Skin epidermis (tissue), 12 donors: ENCODE measurements around the gene ABCG5.

Experiments
- H3K27ac ChIP-seq, 21 experiments: fragments of 200-600 bp; sonication (generic) in 11 of 21; one replicate each; pipeline ENCODE4 v1.5.0; 2020; ENCODE audit warnings: mild to moderate bottlenecking in 3 of 21, inconsistent platforms in 2 of 21, moderate library complexity in 2 of 21
- H3K4me3 ChIP-seq, 7 experiments: fragments of 200-600 bp; sonication (generic) in 2 of 7; one replicate each; pipeline ENCODE4 v1.5.0; 2020; ENCODE audit warnings: inconsistent platforms in 2 of 7, mild to moderate bottlenecking in 2 of 7, moderate library complexity in 1 of 7

ABCG5 gene

GRCh38 chr2:43845181-43845580, 6.5 kb upstream of the ABCG5 start:
- Histone ChIP-seq H3K4me3 (no peak overlapping the region), H3K27ac (no peak overlapping the region)

- Histone ChIP-seq H3K27ac (no peak overlapping the region), H3K4me3 (no peak overlapping the region)
These were observed 4.2 kb upstream of the ABCG5 start for GRCh38 chr2:43842866-43843226.

GRCh38 chr2:43841949-43842865, 3.6 kb upstream of the ABCG5 start:
- Histone ChIP-seq H3K4me3 (no peak overlapping the region), H3K27ac (no peak overlapping the region)

GRCh38 chr2:43840965-43841364, 2.3 kb upstream of the ABCG5 start:
- no peak overlapping the region for H3K4me3 ChIP-seq
- H3K27ac ChIP-seq = no peak overlapping the region

- H3K27ac ChIP-seq = no peak overlapping the region
- no peak overlapping the region for H3K4me3 ChIP-seq
These were observed 1.3 kb upstream of the ABCG5 start for GRCh38 chr2:43839776-43840564.

- H3K4me3 ChIP-seq = no peak overlapping the region
- no peak overlapping the region for H3K27ac ChIP-seq
These were observed 644 bp downstream of the ABCG5 start for GRCh38 chr2:43837831-43838559.

GRCh38 chr2:43837033-43837432, 1.6 kb downstream of the ABCG5 start:
- H3K27ac ChIP-seq = no peak overlapping the region
- H3K4me3 ChIP-seq = no peak overlapping the region

GRCh38 chr2:43832457-43832856, 6.2 kb downstream of the ABCG5 start:
- no peak overlapping the region for H3K27ac ChIP-seq
- no peak overlapping the region for H3K4me3 ChIP-seq

GRCh38 chr2:43831543-43832294, 6.9 kb downstream of the ABCG5 start:
- H3K27ac ChIP-seq = no peak overlapping the region
- peak overlapping the region in 4 of 7 experiments; percentile 7 to 27 (median 14) for H3K4me3 ChIP-seq

- no peak overlapping the region for H3K4me3 ChIP-seq
- no peak overlapping the region for H3K27ac ChIP-seq
These were observed 12.1 kb downstream of the ABCG5 start for GRCh38 chr2:43826305-43827250.

- Histone ChIP-seq H3K27ac (no peak overlapping the region), H3K4me3 (no peak overlapping the region)
These were observed 12.8 kb downstream of the ABCG5 start for GRCh38 chr2:43825841-43826240.

GRCh38 chr2:43824951-43825493, 13.6 kb downstream of the ABCG5 start:
- H3K27ac ChIP-seq = no peak overlapping the region
- H3K4me3 ChIP-seq = no peak overlapping the region

- Histone ChIP-seq H3K4me3 (no peak overlapping the region), H3K27ac (no peak overlapping the region)
These were observed 14.1 kb downstream of the ABCG5 start for GRCh38 chr2:43824512-43824911.

- H3K27ac ChIP-seq = no peak overlapping the region
These were observed 14.9 kb downstream of the ABCG5 start for GRCh38 chr2:43823751-43824150.

GRCh38 chr2:43822839-43823238, 15.8 kb downstream of the ABCG5 start:
- H3K27ac ChIP-seq = no peak overlapping the region

More at GRCh38 chr2:43823751-43824150, 14.9 kb downstream of the ABCG5 start:
- H3K4me3 ChIP-seq = no peak overlapping the region

GRCh38 chr2:43819491-43820163, 19.0 kb downstream of the ABCG5 start:
- Histone ChIP-seq H3K27ac (no peak overlapping the region), H3K4me3 (no peak overlapping the region)

More at GRCh38 chr2:43822839-43823238, 15.8 kb downstream of the ABCG5 start:
- no peak overlapping the region for H3K4me3 ChIP-seq

GRCh38 chr2:43818761-43819160, 19.9 kb downstream of the ABCG5 start:
- H3K27ac ChIP-seq = no peak overlapping the region
- H3K4me3 ChIP-seq = no peak overlapping the region

GRCh38 chr2:43814711-43815110, 23.9 kb downstream of the ABCG5 start:
- no peak overlapping the region for H3K4me3 ChIP-seq

More at GRCh38 chr2:43814711-43815110, 23.9 kb downstream of the ABCG5 start:
- no peak overlapping the region for H3K27ac ChIP-seq
